Adrenal gland (tissue), 19 donors: Measurements from ENCODE around the gene IMPDH1. TPM values are rescaled to one million over a fixed set of nuclear protein-coding genes. Genes with fewer than 3 reads are reported as not detected.
A peak's percentile ranks its signal among the peaks of the same experiment; 100 is the strongest.
"Not testable (repeated sequence)": the region's sequence is repeated elsewhere in the genome, so short reads cannot be mapped to it uniquely, and the experiment has no call there.

ENCODE experiments used
- DNase-seq, 7 donors: peaks; one replicate each; pipeline ENCODE4 v3.0.0-alpha.2; 2019 to 2020
- H3K27ac ChIP-seq, 5 donors: fragments of 200-600 bp; sonication (generic) in 4 of 5; 1 replicate in 3 of 5; 2 replicates in 2 of 5; pipeline versions ENCODE4 v1.5.1 to v1.8.0; 2016 to 2020; ENCODE audit warnings: mild to moderate bottlenecking in 1 of 5
- H3K27me3 ChIP-seq: fragments of 200-600 bp; 2 replicates; pipeline ENCODE4 v1.8.0; 2021
- H3K36me3 ChIP-seq, 2 donors: fragments of 200-600 bp; replicated peaks in 1 of 2; 1 replicate in 1 of 2; 2 replicates in 1 of 2; pipeline versions ENCODE4 v1.5.1 to v1.8.0; 2018 to 2022
- H3K4me1 ChIP-seq, 2 donors: fragments of 200-600 bp; replicated peaks in 1 of 2; 1 replicate in 1 of 2; 2 replicates in 1 of 2; pipeline versions ENCODE4 v1.5.1 to v1.8.0; 2018 to 2021
- H3K4me3 ChIP-seq, 4 donors: fragments of 200-600 bp; sonication (generic) in 3 of 4; one replicate each; pipeline ENCODE4 v1.5.1; 2016 to 2018
- H3K9me3 ChIP-seq, 3 donors: fragments of 200-600 bp; sonication (generic) in 1 of 3; replicated peaks in 1 of 3; 1 replicate in 2 of 3; 2 replicates in 1 of 3; pipeline versions ENCODE4 v1.5.1 to v1.8.0; 2016 to 2021
- POLR2A ChIP-seq, 2 donors: fragments of 450-650 bp; IDR thresholded peaks; one replicate each; pipeline ENCODE4 v1.6.1; 2017; ENCODE audit warnings: antibody characterized with exemption in 2 of 2, mild to moderate bottlenecking in 2 of 2, moderate library complexity in 1 of 2
- WGBS, 4 donors: extraction: QIAGEN DNeasy Blood & Tissue Kit in 2 of 4; methylation state at CpG; one replicate each; pipeline versions ENCODE4 v1.1.5 to v1.1.7; 2013 to 2017; 5-methylcytosine and 5-hydroxymethylcytosine counted together
- intact Hi-C, 2 donors: fragments of 100-400 bp; cut with DNase I; formaldehyde crosslinking; loops; one replicate each; pipeline versions ENCODE4 v1.14.1 to v1.15.0; 2022 to 2023
- long read RNA-seq, 10 donors: library from polyadenylated mRNA in 3 of 10; unstranded in 2 of 10; stranded (forward) in 1 of 10; transcript quantifications; one replicate each; pipeline ENCODE4 v2.0.0 and lab custom pipeline, GENCODE V29; 2021 to 2026
- polyA plus RNA-seq, 3 donors: library from polyadenylated mRNA; stranded (reverse); fragments of 200-250 nt in 2 of 3; fragments of 350-450 nt in 1 of 3; fragmentation: Illumina TruSeq in 1 of 3; extraction: RNeasy Lipid Tissue Mini Kit (QIAGEN cat#74804) in 1 of 3; gene quantifications; one replicate each; pipeline ENCODE4 v1.2.3, GENCODE V29; 2013 to 2014
- total RNA-seq, 9 donors: library from RNA; depleted of rRNA in 4 of 9; stranded (reverse); fragments of >200 nt in 4 of 9; fragments of 120-200 nt in 1 of 9; fragmentation: NEBNext Ultra II Directional in 1 of 9; extraction: Animal tissue kit (Norgen Biotek cat#: 25700) in 1 of 9; gene quantifications; one replicate each; pipeline versions ENCODE4 v1.1.0 to v1.2.4, GENCODE V29; 2013 to 2023
- TF ChIP-seq, protein P1 (sequence below), 6 experiments: fragments of 450-650 bp in 4 of 6; fragments of 200-600 bp in 2 of 6; sonication (generic) in 1 of 6; IDR thresholded peaks; 1 replicate in 5 of 6; 2 replicates in 1 of 6; pipeline versions ENCODE4 v1.5.1 to v1.8.0; 2016 to 2021; ENCODE audit warnings: antibody characterized with exemption in 6 of 6, mild to moderate bottlenecking in 2 of 6, moderate library complexity in 1 of 6
- donor health status: healthy with polysubstance abuse.
- donor health status: Bipolar disorder and iron deficiency.
- donor health status: DM: yes; HTN: yes; CAD: no.
- donor health status: DM: no; HTN: no; CAD: no.
- donor health status: DM: no; HTN: no; CAD: no.
- donor health status: DM: yes; HTN: yes; CAD: no.

IMPDH1 gene
- 10 to 100 TPM; 22.0 to 52.4 (median 32.4) TPM for total RNA-seq
- polyA plus RNA-seq, result 10 to 100 TPM; 11.8 to 35.3 (median 33.5) TPM
- long read RNA-seq, donor 1, partial matches to known transcripts, result 0 of 2 reads
- long read RNA-seq, donor 1, other reads (novel, unspliced or antisense), result 0 of 2 reads
- long read RNA-seq, donor 2, partial matches to known transcripts, result 0 of 3 reads
- long read RNA-seq, donor 2, other reads (novel, unspliced or antisense), result 0 of 3 reads
- long read RNA-seq, donor 3, partial matches to known transcripts, result 9 of 10 reads
- long read RNA-seq, donor 3, other reads (novel, unspliced or antisense), result 0 of 10 reads
- long read RNA-seq, donor 4, partial matches to known transcripts, result 4 of 11 reads
- long read RNA-seq, donor 4, other reads (novel, unspliced or antisense), result 5 of 11 reads
- long read RNA-seq, donor 5, transcript IMPDH1-202 (15 exons, 2,479 nt), result major isoform, 33 of 109 reads
- long read RNA-seq, donor 5, partial matches to known transcripts, result 38 of 109 reads
- long read RNA-seq, donor 5, other reads (novel, unspliced or antisense), result 35 of 109 reads
- long read RNA-seq, donor 6, partial matches to known transcripts, result 2 of 4 reads
- long read RNA-seq, donor 6, other reads (novel, unspliced or antisense), result 1 of 4 reads
- long read RNA-seq, donor 7, result 0 reads
- long read RNA-seq, donor 8, partial matches to known transcripts, result 0 of 7 reads
- long read RNA-seq, donor 8, other reads (novel, unspliced or antisense), result 5 of 7 reads
- long read RNA-seq, donor 9, partial matches to known transcripts, result 6 of 8 reads
- long read RNA-seq, donor 9, other reads (novel, unspliced or antisense), result 0 of 8 reads
- long read RNA-seq, donor 10, partial matches to known transcripts, result 0 of 1 reads
- long read RNA-seq, donor 10, other reads (novel, unspliced or antisense), result 0 of 1 reads

DNA sequence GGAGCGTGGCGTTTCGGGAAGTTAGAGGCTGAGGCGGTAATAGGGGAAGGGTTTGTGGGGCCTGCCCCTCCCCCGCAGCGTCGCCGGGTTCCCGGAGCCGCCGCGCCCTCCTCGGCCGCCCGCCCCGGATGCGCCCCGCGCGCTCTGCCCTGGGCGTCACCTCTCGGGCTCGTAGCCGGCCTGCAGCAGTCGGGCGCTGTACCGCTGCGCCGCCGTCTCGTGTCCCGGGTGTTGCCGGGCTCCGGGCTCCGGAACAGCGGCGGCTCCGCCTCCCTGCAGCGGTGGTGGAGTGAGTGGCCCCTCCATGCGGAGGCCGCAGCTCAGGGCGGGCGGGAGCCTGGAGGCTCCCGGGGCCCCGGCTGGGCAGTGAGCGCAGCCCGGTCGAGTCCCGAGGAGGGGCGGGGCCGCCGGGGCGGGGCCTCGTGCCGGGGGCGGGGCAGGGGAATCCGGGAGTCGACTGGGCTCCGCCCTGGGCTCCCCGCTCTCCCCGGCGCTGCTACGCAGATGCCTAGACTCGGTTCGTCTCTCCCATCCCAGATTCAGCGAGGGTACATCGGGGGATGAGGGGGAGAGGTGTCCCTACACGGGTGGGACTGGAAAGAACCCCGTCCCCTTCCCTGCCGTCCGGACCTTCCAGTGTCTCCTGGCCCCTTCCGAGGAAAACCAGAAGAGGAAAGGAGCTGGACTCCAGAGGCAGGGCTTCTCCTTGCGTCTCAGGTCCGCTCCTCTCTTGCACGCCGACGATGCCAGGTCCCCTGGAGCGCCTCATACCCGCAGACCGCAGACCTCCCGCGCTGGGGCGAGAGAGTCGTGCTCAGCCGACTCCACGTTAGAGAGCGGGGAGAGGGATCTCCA lies at the start of gene IMPDH1:
Gene IMPDH1 (minus strand): TSS at position 387 of the 855 bp plus-strand sequence. CDS start 81 bp downstream, at position 306.
- Histone ChIP-seq H3K27me3 (no peaks in the 10 kb centered on the region), H3K4me1 (peaks cover 6 to 28% of the 10 kb centered on the region in 2 donors), H3K27ac (peak within 1 kb of the TSS; percentile 39 to 91 (median 76)), H3K36me3 (no peaks in the 10 kb centered on the region), H3K9me3 (no peaks in the 10 kb centered on the region), H3K4me3 (peak within 1 kb of the TSS in 3 of 4 donors; percentile 35 to 83 (median 59))
- intact Hi-C loops, result loop anchor here in 1 of 2 donors (10.0 kb wide), 1 partner anchor 55 kb away; no protein-coding TSS in a partner anchor
- 0 to 1% (median 1%) methylated on average over 14 to 87 of the region's 87 CpGs for WGBS, 4 donors
- peak in 1 of 2 donors; percentile 31 for TF ChIP-seq POLR2A (IDR thresholded peaks at IDR 0.05)
- TF ChIP-seq, protein P1, sequence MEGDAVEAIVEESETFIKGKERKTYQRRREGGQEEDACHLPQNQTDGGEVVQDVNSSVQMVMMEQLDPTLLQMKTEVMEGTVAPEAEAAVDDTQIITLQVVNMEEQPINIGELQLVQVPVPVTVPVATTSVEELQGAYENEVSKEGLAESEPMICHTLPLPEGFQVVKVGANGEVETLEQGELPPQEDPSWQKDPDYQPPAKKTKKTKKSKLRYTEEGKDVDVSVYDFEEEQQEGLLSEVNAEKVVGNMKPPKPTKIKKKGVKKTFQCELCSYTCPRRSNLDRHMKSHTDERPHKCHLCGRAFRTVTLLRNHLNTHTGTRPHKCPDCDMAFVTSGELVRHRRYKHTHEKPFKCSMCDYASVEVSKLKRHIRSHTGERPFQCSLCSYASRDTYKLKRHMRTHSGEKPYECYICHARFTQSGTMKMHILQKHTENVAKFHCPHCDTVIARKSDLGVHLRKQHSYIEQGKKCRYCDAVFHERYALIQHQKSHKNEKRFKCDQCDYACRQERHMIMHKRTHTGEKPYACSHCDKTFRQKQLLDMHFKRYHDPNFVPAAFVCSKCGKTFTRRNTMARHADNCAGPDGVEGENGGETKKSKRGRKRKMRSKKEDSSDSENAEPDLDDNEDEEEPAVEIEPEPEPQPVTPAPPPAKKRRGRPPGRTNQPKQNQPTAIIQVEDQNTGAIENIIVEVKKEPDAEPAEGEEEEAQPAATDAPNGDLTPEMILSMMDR (IDR thresholded peaks at IDR 0.05), result peak in 1 of 6 experiments; percentile 3
- peak; percentile 80 to 92 (median 88) for DNase-seq

DNA sequence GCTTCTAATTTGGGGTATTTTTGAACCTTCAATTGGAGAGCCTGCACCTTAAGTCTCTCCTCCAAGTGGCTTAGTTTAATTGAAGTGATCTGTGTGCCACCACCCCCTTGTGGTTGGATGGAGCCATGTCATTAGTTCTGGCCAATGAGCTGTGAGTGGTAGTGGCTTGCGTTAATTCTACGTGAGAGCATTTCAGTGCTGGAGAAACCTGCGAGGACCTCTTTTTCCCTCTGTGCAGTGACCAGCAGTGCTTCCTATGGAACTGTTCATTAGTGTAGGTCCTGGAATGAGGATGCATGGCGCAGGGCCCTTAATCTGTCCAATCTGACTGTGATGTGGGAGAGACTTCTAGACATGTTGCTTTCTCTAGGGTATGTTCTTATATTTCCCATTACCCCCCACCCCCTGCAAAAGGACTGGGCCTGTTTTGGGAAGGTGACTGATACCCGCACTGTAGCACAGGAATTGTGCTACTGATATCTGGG lies 49.7 kb upstream of the IMPDH1 start:
- peaks cover 6 to 20% of the 10 kb centered on the region in 2 donors for H3K4me1 ChIP-seq
- no peak overlapping the region for H3K4me3 ChIP-seq
- peak; percentile 52 to 89 (median 64) for DNase-seq
- no peaks in the 10 kb centered on the region for H3K27me3 ChIP-seq
- WGBS, 4 donors, result 31 to 42% (median 36%) methylated on average over 5 of the region's 5 CpGs
- no peaks in the 10 kb centered on the region for H3K9me3 ChIP-seq
- no peaks in the 10 kb centered on the region for H3K36me3 ChIP-seq
- intact Hi-C loops, result no loop called here
- no peak for TF ChIP-seq POLR2A (IDR thresholded peaks at IDR 0.05)
- TF ChIP-seq, protein P1 (IDR thresholded peaks at IDR 0.05), result peak; percentile 72 to 82 (median 77)
- H3K27ac ChIP-seq, result no peak overlapping the region

DNA sequence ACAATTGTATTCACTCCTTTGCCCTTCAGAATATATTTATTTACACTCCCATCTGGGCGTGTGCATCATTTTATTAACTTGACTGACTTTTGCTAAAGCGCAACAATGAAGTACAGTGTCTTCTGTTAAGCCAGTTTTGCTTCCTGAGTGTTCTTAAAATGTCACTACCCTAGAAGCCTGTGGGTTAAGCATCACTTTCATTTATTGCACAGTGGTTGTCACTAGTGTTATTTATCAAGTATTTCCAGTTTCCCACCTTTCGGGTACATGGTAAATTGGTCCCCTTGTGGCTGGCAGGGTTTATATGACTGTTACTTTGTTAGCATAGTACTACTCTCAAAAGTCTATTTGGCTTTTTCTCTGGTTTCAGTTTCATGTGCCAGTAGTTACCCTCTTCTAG lies 49.2 kb upstream of the IMPDH1 start:
- no peak for DNase-seq
- Histone ChIP-seq H3K4me3 (no peak overlapping the region), H3K9me3 (no peaks in the 10 kb centered on the region), H3K27me3 (no peaks in the 10 kb centered on the region), H3K4me1 (peaks cover 10 to 25% of the 10 kb centered on the region in 2 donors), H3K27ac (no peak overlapping the region), H3K36me3 (no peaks in the 10 kb centered on the region)
- WGBS, 4 donors, result 45 to 58% (median 48%) methylated on average over 3 of the region's 3 CpGs
- intact Hi-C loops, result no loop called here
- TF ChIP-seq, protein P1 (IDR thresholded peaks at IDR 0.05), result no peak
- TF ChIP-seq POLR2A (IDR thresholded peaks at IDR 0.05), result no peak

DNA sequence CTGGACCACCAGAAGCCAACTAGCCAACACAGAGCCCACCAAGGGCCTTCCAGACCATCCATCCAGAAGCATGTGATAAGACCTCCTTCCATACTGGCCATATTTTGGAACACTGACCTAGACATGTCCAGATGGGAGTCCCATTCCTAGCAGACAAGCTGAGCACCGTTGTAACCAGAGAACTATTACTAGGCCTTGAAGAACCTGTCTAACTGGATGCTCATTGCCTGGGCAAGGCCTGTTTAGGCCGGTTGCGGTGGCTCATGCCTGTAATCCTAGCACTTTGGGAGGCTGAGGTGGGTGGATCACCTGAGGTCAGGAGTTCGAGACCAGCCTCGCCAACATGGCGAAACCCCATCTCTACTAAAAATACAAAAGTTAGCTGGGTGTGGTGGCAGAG lies 47.6 kb upstream of the IMPDH1 start:
- H3K36me3 ChIP-seq, H3K27me3 ChIP-seq, intact Hi-C loops, H3K9me3 ChIP-seq, H3K27ac ChIP-seq, DNase-seq, H3K4me3 ChIP-seq: not testable (repeated sequence)
- WGBS, 4 donors, result 90 to 97% (median 96%) methylated on average over 6 of the region's 6 CpGs
- H3K4me1 ChIP-seq, result peaks cover 14 to 30% of the 10 kb centered on the region in 2 donors
